22Rv1 (cell line): ENCODE results near the gene MEGF11.

Experiments
- H3K27ac ChIP-seq: fragments of 450-650 bp; 2 replicates; pipeline ENCODE4 v1.5.1; 2017
- ZFX ChIP-seq: fragments of 450-650 bp; IDR thresholded peaks from 2 replicates; pipeline ENCODE4 v1.6.1; 2017; ENCODE audit warnings: antibody characterized with exemption, borderline replicate concordance
- TF ChIP-seq, protein P1 (sequence below): fragments of 450-650 bp; IDR thresholded peaks from 2 replicates; pipeline ENCODE4 v1.5.1; 2017; ENCODE audit warnings: mild to moderate bottlenecking

The MEGF11 gene

GRCh38 chr15:66102563-66103292 lies 150.8 kb downstream of the MEGF11 start:
- H3K27ac ChIP-seq, result no peak overlapping the region
- TF ChIP-seq, protein P1, sequence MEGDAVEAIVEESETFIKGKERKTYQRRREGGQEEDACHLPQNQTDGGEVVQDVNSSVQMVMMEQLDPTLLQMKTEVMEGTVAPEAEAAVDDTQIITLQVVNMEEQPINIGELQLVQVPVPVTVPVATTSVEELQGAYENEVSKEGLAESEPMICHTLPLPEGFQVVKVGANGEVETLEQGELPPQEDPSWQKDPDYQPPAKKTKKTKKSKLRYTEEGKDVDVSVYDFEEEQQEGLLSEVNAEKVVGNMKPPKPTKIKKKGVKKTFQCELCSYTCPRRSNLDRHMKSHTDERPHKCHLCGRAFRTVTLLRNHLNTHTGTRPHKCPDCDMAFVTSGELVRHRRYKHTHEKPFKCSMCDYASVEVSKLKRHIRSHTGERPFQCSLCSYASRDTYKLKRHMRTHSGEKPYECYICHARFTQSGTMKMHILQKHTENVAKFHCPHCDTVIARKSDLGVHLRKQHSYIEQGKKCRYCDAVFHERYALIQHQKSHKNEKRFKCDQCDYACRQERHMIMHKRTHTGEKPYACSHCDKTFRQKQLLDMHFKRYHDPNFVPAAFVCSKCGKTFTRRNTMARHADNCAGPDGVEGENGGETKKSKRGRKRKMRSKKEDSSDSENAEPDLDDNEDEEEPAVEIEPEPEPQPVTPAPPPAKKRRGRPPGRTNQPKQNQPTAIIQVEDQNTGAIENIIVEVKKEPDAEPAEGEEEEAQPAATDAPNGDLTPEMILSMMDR, result no peak
- no peak for TF ChIP-seq ZFX

DNA sequence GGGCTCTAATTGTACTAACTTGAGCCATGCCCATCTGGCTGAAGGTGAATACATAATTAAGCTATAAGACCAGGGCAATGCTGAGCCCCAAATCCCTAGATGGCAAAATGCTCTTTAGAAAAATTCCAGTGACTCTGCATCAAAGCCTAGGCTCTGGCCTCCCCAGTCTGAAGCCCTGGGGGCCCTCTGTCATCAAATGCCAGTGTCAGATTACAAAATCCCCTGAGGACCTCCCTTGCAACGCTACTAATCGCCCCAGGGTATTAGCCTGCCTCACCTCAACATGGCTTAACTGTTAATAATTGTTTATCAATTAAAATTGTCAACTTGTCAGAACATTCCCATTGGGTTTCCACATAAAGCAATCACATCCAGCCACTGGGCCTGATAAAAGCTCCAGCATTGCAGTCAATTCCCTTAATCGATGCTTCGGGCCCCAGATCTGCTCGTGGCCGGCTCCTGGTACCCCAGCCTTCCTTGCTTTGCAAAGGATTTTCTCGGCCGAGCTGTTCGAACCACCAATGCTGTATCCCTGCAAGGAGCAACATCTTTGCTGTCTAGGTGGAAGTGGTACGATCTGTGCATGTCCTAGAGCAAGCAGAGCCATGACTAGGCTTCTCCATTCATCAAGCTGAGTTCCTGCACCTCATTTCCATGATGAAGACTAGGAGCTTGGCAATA lies 151.7 kb downstream of the MEGF11 start:
- TF ChIP-seq, protein P1, result no peak
- no peak for TF ChIP-seq ZFX
- H3K27ac ChIP-seq, result no peak overlapping the region

GRCh38 chr15:66100761-66101160 lies 152.8 kb downstream of the MEGF11 start:
- H3K27ac ChIP-seq, result no peak overlapping the region
- TF ChIP-seq ZFX, result no peak
- TF ChIP-seq, protein P1, result no peak

- TF ChIP-seq ZFX, result no peak
- TF ChIP-seq, protein P1, result no peak
- H3K27ac ChIP-seq, result no peak overlapping the region
These were observed 153.4 kb downstream of the MEGF11 start for GRCh38 chr15:66099950-66100671.

DNA sequence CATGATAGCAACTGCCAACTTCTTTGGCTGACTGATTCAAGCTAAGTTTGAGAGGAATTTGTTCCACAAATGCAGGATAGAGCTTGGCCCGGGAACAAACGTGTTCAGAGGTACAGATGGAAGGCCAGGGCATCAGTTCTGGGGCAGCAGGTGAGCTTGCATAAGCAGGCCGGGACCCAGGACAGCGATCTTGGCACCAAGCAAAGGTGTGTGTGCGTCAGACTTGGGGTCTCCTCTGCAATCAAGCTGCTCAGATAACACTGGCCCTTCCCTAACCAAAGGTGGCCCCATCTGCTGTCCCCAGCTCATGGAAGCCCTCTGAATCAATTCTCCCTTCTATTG lies 155.6 kb downstream of the MEGF11 start:
- no peak overlapping the region for H3K27ac ChIP-seq
- TF ChIP-seq, protein P1, result no peak
- no peak for TF ChIP-seq ZFX

DNA sequence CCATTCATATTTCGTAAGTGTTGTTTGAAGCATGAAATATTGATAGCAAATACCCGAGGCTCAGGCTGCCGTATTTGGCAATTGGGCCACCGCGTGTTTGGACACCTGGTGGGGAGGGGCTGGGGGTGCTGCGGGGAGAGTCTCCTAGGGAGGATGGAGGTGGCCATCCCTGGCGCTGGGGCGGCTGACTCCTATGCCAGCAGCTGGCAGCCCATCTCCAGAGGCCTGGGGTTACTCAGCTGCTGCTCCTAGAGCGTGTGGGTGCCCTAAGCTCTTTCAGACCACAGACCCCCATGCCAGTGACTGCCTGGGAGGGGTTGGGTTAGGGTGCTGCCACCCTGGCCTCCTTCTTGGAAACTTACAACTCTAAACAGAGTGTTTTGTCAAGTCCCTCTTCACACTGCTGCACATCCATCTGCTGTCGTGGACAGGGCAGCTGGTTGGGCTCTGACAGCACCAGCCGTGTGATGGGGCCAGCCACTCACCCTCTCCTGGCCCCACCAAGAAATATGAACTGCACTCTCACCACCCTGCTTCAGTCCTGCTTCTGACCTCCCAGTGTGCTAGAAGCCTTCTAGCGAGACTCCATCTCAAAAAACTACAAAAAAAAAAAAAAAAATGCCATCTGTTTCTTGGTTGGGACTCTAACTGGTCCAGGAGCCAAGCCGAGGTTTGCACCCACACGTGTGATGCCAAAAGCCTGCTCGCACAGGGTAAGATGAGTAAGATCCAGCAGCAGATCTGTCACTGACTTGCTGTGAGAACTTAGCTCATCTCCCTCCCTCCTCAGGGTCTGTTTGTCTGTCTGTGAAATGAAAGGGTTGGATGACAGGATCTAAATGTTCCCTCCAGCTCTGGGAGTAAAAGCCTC lies 156.2 kb downstream of the MEGF11 start:
- no peak for TF ChIP-seq ZFX
- TF ChIP-seq, protein P1, result no peak

More for the DNA sequence above, 156.2 kb downstream of the MEGF11 start:
- H3K27ac ChIP-seq, result no peak overlapping the region
